Measurements from ENCODE around the gene ZSCAN21.
A peak's percentile ranks its signal among the peaks of the same experiment; 100 is the strongest.
"Not testable (repeated sequence)": the region's sequence is repeated elsewhere in the genome, so short reads cannot be mapped to it uniquely, and the experiment has no call there.

ZSCAN21 gene

DNA sequence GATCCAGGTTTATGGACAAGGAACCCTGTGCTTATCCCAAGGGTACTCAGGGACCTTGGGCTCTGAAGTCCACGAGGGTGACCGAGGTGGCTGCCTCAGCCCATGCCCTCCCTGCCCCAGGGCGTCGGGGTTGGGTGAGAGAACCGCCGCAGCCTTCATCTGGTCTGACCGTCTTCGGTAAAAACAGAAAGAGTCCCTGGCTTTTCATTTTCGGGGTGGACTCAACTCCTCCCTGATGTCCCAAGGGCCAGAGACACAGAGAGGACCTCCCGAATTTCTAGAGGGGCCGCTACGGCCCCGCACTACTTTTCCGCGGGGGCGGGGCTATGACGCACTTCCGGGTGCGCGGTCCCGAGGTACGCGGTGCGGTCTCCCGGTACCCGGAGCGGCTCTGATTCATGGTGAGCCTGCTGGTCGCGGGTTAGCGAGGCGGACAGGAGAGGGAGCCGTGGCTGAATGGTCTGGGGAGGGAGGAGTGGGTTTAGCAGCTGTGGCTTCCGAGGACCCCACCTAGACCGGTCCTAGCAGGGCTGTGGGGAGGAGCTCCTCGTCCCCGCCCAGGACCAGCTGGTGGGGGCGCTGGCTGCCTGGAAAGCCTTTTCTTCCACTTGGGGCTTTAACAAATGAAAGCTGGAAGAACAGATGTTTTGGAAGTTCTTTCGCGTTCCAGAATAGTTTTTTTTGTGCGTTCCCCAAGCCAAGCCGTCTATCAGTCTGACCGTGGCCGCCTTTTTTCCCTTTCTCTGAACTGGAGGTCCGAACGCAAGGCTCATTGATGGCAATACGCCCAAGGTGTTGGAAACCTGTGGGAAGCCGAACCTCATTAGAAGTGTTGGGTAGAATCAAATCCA lies at the start of gene ZSCAN21:
ZSCAN21 (plus strand) TSS at position 334 of the 851 bp plus-strand sequence. CDS start 7,233 bp downstream, outside the sequence.
- no peak for DNase-seq

GRCh38 chr7:100000239-100000638 lies 49.3 kb upstream of the ZSCAN21 start:
- no peak for DNase-seq

DNA sequence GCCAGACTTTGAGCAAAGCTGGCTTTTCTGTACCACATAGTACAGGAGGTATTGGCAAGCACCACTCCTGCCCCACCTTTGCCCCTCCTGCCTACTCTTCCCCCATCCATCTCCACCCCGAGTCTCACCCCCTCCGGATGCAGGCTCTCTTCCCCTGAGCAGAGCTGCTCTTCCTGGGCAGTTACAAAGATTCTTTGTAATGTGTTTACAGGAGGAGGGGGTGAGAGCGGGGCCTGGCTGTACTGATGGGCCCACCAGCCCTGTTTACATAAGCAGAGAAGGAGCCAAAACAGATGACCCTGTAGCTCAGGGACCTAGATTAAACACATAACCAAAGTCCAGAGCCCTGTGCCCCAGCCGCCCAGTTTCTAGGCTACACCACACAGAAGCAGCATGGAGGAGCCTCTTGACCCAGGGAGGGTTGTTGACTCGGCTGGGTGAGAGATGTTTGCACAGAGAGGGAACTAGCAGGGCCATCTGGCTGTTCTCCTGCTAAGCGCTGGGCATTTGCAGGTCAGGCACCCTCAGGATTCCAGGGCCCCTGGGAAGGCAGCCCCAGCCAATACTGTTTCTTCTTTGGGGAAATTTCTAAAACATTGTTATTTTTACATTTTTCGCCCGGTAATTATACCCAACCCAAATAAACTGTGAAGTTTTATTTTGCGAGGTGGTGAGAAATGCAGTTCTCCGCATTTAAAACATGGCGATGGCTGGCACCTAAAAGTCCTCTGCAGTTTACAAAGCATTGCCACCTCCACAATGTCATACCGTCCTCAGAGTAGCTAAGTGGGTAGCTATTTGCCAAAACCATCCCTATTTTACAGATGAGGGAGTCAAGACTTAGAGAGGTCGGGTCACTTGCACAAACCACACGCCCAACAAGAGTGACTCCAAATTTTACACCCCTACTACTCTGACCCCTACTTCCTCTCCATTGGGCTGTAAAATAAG lies 45.6 kb upstream of the ZSCAN21 start:
- DNase-seq, result no peak

DNA sequence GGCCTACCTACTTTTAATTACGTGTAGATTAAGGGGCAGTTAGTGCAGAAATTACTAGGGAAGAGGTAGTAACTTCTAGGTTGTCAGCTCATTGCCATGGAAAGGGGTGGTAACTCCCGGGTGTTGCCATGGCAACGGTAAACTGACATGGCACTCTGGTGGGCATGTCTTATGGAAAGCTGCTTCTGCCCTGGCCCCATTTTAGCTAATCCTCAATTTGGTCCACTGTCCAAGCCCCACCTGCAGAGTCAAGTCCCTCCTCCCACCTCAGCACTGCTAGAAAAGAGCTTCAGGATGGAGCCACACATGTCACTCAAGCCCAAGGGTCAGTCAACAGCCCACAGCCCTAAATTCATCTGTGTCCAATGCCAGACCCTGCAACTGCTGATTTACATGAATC lies 41.7 kb upstream of the ZSCAN21 start:
- DNase-seq, result no peak

DNA sequence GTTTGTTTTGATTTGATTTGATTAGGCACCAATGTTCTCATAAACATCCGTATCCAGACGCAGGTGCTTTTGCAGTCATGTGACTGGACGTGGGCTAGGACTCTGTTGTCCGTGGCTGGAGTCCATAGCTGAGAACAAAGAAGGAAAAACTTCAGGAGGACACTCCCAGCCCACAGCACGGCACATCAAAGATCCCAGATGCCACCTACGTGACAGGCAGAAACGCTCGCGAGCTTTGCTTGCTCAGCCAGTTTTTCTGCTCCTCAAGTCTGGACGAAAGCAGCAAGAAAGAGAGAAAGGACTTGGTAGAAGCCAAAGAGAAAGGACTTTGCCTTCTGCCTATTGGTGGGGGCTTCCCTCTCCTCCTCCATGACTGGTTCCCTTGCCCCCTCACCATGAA lies 41.0 kb upstream of the ZSCAN21 start:
- no peak for DNase-seq

- DNase-seq, result not testable (repeated sequence)
Measured at GRCh38 chr7:100009952-100010351, 39.6 kb upstream of the ZSCAN21 start.

GRCh38 chr7:100010901-100011300 lies 38.7 kb upstream of the ZSCAN21 start:
- no peak for DNase-seq

DNA sequence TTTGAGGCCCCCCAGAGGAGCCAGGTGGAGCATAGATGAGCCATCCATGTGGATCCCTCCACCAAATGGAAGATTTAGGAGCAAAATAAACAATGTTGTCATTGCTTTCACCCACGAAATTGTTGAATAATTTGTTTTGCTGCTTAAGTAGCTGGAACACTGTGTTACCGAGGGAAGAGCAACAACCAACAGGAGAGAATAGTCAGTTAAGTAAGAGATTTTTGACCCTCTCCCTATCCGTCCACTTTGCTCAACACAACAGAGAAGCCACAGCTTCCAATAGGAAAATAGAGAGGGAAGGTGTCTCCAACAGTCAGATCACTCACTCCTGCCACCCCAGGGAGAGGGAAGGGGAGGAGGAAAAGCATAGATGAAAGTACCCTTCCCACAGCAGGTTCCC lies 38.1 kb upstream of the ZSCAN21 start:
- no peak for DNase-seq

DNA sequence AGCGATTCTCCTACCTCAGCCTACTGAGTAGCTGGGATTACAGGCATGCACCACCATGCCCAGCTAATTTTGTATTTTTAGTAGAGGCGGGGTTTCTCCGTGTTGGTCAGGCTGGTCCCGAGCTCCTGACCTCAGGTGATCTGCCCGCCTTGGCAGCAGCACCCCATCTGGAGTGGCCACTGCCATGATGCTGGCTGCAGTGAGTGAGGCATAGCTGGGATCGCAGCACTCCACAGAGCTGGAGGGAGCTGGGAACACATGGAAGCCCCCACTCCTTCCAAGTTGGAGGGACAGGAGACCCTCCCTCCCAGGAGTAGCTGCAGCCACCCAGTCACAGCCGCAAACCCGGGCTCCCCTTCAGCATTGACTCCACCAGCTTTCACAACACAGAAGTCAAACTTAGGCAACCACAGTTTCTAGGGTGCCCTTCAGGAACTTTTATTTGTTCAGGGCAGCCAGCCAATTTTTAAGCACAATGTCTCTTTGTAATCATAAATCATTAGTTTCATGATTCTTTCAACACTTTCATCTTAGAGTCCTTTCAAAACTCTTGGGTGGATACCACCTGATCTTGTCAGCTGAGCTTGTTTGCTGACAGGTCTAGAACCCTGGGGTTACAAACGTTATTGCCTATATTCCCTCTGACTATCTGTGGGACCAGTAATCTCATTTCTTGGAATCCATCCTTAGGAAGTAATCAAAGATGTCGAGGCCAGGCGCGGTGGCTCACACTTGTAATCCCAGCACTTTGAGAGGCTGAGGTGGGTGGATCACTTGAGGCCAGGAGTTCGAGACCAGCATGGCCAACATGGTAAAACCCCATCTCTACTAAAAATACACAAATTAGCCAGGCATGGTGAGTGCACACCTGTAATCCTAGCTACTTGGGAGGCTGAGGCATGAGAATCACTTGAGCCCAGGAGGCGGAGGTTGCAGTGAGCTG lies 36.9 kb upstream of the ZSCAN21 start:
- DNase-seq, result not testable (repeated sequence)

DNA sequence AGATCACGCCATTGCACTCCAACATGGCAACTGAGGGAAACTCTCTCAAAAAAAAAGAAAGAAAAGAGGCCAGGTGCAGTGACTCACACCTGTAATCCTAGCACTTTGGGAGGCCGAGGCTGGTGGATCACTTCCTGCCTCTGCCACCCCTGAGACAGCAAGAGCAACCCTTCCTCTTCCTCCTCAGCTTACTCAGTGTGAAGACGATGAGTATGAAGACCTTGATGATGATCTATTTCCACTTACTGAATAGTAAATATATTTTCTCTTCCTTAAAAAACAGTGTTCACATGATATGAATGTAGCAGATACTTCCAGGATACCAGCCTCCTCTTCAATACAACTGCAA lies 36.3 kb upstream of the ZSCAN21 start:
- DNase-seq, result no peak

DNA sequence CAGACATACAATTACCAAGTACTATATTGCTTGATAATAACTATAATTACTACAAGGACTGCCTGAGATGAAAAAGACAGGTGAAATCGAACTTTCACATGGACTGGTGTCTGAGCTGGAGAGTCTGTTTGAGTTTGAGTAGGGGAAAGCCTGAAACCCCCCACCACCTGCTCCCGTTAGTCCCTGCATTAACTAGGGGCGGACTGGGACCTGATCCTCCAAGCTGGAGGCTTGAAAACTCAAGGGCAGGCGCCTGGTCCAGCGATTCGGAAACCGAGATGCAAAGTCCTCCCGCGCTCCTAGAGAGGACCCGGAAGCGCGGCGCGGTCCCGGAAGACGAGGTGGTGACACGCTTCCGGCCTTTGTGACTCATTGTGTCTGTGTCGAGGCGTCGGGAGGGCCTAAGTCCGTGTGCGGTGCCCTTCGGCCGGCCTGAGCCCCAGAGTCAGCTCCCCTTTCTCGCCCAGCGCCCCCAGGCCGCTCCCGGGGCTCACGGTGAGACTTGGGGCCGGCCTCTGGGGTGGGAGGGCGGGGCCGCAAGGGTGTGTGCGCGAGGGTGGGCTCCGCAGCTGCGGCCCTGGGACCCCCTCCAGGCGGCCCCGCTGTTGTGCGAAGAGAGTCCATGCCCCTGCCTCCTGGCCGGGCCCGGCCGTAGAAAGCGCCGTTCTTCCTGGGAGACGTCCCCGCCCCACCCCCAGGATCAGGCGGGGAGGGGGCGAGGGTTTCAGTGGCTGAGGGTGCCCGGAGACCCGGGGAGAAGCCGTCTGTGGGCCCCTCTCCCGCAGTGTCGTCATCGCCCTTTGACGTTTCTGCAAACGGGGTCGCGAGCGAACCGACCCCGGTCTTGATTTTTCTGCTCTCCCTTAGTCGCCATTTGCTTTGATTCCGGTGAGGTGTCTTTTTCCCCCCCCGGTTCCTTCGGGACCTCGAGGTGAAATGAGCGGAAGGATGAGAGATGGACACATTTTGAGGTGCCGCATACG lies 34.1 kb upstream of the ZSCAN21 start, which contains the start of gene ZKSCAN1:
ZKSCAN1 (plus strand) TSS at position 365 of the 983 bp plus-strand sequence. CDS start 7,911 bp downstream, outside the sequence.
- DNase-seq, result peak; percentile 26

GRCh38 chr7:100016215-100016901 lies 33.2 kb upstream of the ZSCAN21 start:
- no peak for DNase-seq

GRCh38 chr7:100017300-100017699 lies 32.3 kb upstream of the ZSCAN21 start:
- DNase-seq, result no peak

- no peak for DNase-seq
Measured at GRCh38 chr7:100017875-100018274, 31.7 kb upstream of the ZSCAN21 start.

- DNase-seq, result no peak
Measured at GRCh38 chr7:100019908-100020307, 29.7 kb upstream of the ZSCAN21 start.

DNA sequence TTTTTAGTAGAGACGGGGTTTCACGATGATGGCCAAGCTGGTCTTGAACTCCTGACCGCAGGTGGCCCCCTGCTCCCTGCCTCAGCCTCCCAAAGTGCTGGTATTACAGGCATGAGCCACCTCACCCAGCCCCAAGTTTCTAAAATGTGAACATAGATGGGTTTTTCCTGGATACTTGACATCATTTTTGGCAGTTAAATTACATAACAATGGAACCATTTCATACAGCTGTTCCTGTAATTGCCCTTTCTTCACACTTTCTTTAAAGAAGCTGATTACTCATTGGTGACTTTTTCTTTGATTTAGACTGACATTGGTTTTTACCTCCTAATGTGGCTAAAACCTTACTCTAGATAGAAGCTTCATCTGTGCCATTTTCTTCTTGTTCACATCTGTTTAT lies 28.3 kb upstream of the ZSCAN21 start:
- DNase-seq, result no peak

DNA sequence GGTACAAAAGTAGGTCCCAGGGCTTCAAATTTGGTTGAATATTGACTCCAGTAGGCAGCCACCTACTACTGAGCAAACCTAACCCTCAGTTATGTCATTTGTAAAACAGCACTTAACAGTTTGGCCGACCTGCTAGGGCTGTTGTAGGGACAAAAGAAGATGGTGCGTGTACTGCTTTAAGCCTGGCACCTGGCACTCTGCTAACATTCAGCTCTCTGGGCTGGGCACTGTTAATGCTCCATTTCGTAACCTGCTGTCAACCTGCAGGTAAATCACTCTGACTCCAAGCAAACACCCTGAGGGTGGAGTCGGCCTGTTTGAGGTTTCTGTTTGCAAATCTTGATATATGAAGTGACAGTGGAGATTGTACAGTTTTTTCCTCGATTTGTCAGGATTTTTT lies 27.0 kb upstream of the ZSCAN21 start:
- no peak for DNase-seq

DNA sequence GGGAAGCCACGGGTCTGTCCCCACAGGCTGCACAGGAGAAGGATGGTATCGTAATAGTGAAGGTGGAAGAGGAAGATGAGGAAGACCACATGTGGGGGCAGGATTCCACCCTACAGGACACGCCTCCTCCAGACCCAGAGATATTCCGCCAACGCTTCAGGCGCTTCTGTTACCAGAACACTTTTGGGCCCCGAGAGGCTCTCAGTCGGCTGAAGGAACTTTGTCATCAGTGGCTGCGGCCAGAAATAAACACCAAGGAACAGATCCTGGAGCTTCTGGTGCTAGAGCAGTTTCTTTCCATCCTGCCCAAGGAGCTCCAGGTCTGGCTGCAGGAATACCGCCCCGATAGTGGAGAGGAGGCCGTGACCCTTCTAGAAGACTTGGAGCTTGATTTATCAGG lies 26.0 kb upstream of the ZSCAN21 start:
- DNase-seq, result no peak

- DNase-seq, result no peak
Measured at GRCh38 chr7:100024020-100024619, 25.5 kb upstream of the ZSCAN21 start.

GRCh38 chr7:100027197-100027596 lies 22.4 kb upstream of the ZSCAN21 start:
- DNase-seq, result no peak
